Superior temporal gyrus (tissue), 1 donor: Measurements from ENCODE around the gene WDR4.
"Not testable (repeated sequence)": the region's sequence is repeated elsewhere in the genome, so short reads cannot be mapped to it uniquely, and the experiment has no call there.

Experiments
- DNase-seq: peaks from one replicate; pipeline ENCODE4 v3.0.0-alpha.2; 2016; ENCODE audit errors: extremely low spot score

The WDR4 gene

DNA sequence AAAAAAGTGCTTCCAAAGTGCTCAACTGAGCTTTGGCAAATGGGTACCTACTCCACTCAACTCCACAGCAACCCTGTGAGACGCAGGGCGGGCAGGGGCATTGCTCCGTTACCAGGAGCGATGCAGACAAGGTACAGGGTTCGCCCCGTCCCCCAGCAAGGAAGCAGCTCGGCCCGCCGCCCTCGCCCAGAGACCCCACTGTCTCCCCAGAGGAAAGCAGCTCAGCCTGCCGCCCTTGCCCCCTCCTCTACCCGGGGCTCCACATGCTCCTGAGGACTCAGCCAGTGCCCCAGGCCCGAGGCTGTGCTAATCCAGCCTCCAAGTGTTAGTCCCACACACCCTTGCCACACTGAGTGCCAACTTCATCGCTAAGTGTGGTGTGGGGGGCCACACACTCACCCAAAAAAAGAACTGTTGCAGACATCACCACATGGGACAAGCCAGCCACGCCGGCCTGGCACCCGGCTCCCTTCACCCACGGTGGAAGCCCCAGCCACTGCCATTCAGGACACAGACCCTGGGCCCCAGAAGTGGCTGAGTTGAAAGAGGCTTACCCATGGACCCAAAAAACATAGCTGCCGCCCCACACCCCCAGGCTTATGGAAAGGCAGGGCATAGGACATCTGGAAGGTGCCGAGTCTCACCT lies 26.3 kb downstream of the WDR4 start:
- DNase-seq: no peak

GRCh38 chr21:42851812-42852665 lies 27.3 kb downstream of the WDR4 start:
- DNase-seq: no peak

GRCh38 chr21:42850866-42851391 lies 28.4 kb downstream of the WDR4 start:
- no peak for DNase-seq

GRCh38 chr21:42850463-42850862 lies 28.9 kb downstream of the WDR4 start:
- no peak for DNase-seq

DNA sequence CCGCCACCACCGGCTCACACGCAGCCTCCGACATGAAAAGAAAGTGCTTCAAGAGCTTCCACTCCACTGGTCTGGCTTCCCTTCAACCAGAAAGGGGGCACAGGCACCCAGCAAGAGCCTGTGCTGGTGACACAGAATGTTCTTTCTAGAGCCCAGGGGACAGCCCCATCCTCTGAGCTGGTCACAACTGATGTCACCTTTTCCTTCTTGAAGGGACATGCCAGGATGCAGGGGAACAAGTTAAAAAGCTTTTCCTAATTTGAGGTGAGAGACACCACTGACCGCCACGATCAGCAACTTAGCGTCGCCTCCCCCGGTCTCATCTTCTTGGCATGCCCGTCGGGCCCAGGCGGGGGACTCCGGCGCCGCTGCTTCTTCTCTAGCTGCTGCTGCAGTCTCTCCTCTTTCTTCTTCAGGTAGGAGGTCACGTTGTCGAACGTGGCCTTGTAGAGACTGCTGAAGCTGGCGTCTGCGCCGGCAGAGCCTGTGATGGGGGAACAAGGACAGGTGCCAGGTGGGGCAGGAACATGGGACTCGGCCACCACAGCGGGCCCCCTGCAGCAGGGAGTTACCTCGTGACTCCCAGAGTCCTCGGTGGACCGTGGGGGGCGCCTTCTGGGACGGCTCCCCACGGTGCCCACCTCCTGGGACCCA lies 29.5 kb downstream of the WDR4 start:
- no peak for DNase-seq

GRCh38 chr21:42848932-42849758 lies 30.2 kb downstream of the WDR4 start:
- DNase-seq: no peak

DNA sequence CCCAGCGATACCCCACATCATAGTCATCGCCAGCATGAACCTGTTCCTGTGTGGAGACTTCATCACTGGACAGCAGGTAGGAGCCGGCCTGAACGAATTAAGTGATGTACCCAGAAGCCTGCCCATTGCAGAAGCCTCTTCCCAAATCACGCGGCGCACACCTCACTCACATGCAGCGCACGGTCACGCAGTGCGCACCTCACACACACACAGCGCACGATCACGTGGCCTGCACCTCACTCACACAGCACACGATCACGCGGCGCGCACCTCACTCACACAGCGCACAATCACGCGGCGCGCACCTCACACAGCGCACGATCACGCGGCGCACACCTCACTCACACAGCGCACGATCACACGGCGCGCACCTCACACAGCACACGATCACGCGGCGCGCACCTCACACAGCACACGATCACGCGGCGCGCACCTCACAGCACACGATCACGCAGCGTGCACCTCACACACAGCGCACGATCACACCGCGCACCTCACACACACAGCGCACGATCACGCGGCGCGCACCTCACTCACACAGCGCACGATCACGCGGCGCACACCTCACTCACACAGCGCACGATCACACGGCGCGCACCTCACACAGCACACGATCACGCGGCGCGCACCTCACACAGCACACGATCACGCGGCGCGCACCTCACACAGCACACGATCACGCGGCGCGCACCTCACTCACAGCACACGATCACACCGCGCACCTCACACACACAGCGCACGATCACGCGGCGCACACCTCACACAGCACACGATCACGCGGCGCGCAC lies 31.0 kb downstream of the WDR4 start:
- DNase-seq: not testable (repeated sequence)

- DNase-seq: no peak
Observed at GRCh38 chr21:42847726-42848125, 31.6 kb downstream of the WDR4 start.

- DNase-seq: no peak
Observed at GRCh38 chr21:42847051-42847707, 32.2 kb downstream of the WDR4 start.

DNA sequence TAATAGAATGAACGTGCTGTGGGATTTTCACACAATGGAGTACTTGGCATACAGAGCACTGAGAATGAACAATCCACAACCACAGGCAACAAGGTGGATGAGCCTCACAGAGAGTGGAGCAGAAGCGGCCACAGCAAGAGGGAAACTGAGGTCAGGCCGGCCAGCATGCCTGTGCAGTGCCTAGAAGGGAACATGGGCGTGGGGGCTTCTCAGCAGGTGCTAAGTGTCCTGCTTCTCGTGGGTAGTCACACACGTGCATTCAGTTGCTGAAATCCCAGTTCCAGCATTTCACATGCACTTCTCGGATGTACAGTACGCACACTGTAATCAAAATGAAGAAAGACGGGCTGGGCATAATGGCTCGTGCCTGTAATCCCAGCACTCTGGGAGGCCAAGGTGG lies 33.1 kb downstream of the WDR4 start:
- no peak for DNase-seq

GRCh38 chr21:42845296-42845965 lies 33.9 kb downstream of the WDR4 start:
- no peak for DNase-seq

DNA sequence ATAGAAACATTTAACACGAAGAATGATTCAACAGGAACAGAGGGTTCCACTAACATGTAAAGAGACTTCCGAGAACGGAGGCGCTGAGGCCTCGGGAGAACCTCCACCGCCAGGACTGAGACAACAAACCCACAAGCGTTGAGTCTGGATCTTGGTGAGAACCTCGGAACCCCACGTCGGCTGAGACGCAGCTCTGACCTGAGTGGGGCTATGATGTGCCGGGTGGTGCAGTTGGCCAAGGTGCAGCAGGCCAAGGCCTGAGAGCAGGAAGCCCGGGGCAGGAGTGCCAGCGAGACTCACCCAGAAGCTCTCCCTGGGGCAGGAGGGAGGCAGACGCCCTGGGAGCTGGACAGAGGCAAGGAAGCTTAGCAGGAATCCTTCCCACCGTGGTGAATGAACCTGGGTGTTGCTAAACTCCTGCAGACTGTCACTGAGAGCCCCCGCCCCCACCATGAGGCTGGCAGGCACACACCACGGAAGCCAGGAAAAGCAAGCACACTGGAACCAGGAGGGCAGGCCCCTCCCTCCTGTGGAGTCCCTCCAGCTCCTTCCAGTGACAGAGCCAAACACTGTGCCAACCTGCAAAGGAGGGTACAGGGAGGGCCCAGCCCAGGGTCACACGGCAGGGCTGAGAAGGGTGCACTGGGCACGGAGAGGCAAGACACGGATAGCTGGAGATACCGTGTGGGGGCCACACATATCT lies 34.8 kb downstream of the WDR4 start:
- DNase-seq: no peak

DNA sequence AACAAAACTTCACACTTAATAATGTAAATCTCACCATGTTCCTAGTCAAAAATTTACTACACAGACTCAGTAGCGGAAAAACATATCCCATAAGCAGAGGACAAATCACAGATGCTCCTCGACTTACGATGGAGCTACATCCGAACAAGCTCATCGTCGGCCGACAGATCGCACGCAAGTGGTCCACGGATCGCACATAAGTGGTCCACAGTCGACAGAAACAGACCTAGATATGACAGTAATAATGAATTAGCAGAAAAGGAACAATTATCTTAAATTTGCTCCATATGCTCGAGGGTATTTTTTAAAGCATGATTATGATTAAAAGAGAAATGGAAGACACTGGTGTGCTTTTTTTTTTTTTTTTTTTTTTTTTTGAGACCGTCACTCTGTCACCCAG lies 36.3 kb downstream of the WDR4 start:
- DNase-seq: no peak

DNA sequence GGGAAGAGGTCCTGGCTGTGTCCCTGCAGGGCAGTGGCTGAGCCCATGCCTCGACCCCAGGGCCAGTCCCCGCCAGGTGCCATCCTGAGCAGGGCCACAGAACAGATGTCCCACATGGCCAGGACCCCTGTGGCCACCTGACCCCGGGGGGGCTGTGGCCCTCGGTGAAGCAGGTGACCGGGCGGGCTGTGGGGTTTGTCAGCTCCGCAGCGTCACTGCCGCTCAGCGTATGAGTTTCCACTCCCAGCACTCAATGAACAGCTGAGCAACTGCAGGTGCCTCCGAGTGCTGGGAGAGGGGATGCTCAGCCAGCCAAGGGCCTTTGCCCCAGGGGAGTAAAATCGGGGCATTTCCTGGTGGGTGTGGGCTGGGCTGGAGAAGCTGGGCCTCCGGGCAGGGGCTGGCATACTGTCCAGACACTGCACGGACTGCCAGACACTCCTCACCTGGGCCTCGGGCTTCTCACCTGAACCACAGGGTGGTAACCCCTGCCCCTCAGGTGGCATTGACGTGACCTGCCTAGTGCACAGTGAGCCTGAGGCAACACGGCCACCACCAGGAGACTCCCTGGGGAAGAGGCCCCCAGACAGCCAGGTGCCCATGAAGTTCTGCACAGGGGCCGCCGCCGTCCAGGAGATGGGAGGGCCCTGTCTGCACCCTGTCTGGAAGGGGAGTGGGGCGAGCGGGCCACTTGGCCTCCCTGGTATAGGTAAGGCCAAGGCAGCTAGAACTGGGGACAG lies 37.3 kb downstream of the WDR4 start:
- DNase-seq: not testable (repeated sequence)

DNA sequence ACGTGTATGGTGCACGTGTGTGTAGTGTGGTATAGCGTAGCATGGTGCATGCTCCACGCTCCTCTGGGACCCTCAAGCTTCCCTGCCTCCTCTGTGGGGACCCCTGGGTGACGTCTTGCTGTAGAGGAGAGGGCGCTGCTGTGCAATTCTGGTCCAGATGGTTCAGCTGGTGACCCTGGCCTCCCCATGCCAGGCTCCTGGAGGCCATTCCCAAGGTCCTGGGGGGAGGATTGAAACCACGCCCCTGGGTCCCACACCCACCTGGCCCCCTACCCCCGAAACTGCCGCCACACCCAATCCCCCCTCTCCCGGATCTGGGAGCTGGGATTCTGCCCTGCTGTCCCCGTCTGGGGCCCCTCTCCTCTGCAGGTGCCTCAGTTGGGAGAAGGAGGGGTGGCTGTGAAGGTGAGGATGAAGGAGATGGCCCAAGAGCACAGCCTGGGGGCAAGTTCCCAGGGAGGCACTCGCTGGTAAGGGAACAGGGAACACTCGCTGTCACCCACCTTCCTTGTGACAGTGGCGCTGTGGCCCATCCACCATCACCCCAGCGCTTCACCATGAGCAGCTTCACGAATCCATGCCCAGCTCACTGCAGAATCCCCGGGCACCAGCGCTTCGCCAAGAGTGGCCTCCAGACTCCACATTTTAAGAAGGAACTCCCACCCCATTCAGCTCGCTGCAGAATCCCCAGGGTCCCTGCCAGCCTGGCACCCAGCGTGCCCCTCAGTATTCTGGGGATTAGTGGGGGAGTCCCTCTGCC lies 38.0 kb downstream of the WDR4 start:
- no peak for DNase-seq

GRCh38 chr21:42840411-42841155 lies 38.8 kb downstream of the WDR4 start:
- DNase-seq: no peak
